Ishikawa (cell line): ENCODE data around the gene MYO7B.

ENCODE experiments used
- CEBPB ChIP-seq: IDR thresholded peaks from 2 replicates; pipeline ENCODE4 v1.6.1; 2012
- EGR1 ChIP-seq: IDR thresholded peaks from 2 replicates; pipeline ENCODE4 v1.6.1; 2012
- EP300 ChIP-seq: IDR thresholded peaks from 2 replicates; pipeline ENCODE4 v1.6.1; 2012; ENCODE audit warnings: borderline replicate concordance
- FOXM1 ChIP-seq: IDR thresholded peaks from 2 replicates; pipeline ENCODE4 v1.6.1; 2012; ENCODE audit warnings: low read depth, borderline replicate concordance
- MAX ChIP-seq: IDR thresholded peaks from 2 replicates; pipeline ENCODE4 v1.6.1; 2012
- NFIC ChIP-seq: IDR thresholded peaks from 2 replicates; pipeline ENCODE4 v1.6.1; 2012
- RAD21 ChIP-seq: IDR thresholded peaks from 2 replicates; pipeline ENCODE4 v1.6.1; 2012; ENCODE audit warnings: low read depth
- REST ChIP-seq: IDR thresholded peaks from 2 replicates; pipeline ENCODE4 v1.6.1; 2012; ENCODE audit warnings: low read depth, mild to moderate bottlenecking
- TAF1 ChIP-seq: IDR thresholded peaks from 2 replicates; pipeline ENCODE4 v1.6.1; 2012; ENCODE audit warnings: low read depth, mild to moderate bottlenecking
- TEAD4 ChIP-seq: IDR thresholded peaks from 2 replicates; pipeline ENCODE4 v1.6.1; 2012
- USF1 ChIP-seq: IDR thresholded peaks from 2 replicates; pipeline ENCODE4 v1.6.1; 2012
- YY1 ChIP-seq: IDR thresholded peaks from 2 replicates; pipeline ENCODE4 v1.6.1; 2012; ENCODE audit warnings: low read depth
- ZBTB7A ChIP-seq: IDR thresholded peaks from 2 replicates; pipeline ENCODE4 v1.6.1; 2012; ENCODE audit warnings: low read depth

DNA sequence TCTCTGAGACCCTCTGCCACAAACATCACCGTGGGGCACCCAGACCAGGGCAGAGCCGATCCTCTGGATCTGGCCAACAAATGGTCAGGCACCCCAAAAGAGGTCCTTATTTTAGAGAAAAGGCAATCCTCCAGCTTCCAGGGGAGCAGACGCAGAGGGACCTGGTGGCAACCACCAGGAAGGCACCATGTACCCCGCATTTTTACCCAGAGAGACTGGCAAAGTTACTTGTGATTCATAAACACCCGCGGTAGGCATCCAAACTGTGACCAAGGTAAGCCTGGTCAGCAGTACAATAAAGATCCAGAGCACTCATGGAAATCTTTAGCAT lies 129.4 kb downstream of the MYO7B start:
- TF ChIP-seq NFIC (no peak), EP300 (no peak), TAF1 (no peak), ZBTB7A (no peak), MAX (no peak), USF1 (no peak), REST (no peak), RAD21 (no peak), EGR1 (no peak), YY1 (no peak), TEAD4 (no peak), FOXM1 (no peak), CEBPB (no peak)
